Endothelial cell of umbilical vein (primary cell): ENCODE measurements around the gene OTOGL.

ENCODE experiments used
- EZH2 ChIP-seq: IDR thresholded peaks from 2 replicates; pipeline ENCODE4 v1.6.1; 2012; ENCODE audit warnings: borderline replicate concordance, low read depth, mild to moderate bottlenecking, moderate library complexity, low read length, inconsistent platforms; ENCODE audit not compliant: severe bottlenecking
- FOS ChIP-seq: IDR thresholded peaks from 2 replicates; pipeline ENCODE4 v1.6.1; 2011; ENCODE audit warnings: mild to moderate bottlenecking, low read length, moderate library complexity, borderline replicate concordance; ENCODE audit not compliant: insufficient read depth
- TF ChIP-seq, protein P1 (sequence below), 2 donors: IDR thresholded peaks; 1 replicate in 1 of 2; 2 replicates in 1 of 2; pipeline ENCODE4 v1.5.1; 2011; ENCODE audit warnings: low read length in 2 of 2, mild to moderate bottlenecking in 2 of 2, moderate library complexity in 2 of 2, control low read depth in 1 of 2, inconsistent platforms in 1 of 2, low read depth in 1 of 2; ENCODE audit not compliant: insufficient read depth in 1 of 2; ENCODE audit errors: extremely low read depth in 1 of 2

DNA sequence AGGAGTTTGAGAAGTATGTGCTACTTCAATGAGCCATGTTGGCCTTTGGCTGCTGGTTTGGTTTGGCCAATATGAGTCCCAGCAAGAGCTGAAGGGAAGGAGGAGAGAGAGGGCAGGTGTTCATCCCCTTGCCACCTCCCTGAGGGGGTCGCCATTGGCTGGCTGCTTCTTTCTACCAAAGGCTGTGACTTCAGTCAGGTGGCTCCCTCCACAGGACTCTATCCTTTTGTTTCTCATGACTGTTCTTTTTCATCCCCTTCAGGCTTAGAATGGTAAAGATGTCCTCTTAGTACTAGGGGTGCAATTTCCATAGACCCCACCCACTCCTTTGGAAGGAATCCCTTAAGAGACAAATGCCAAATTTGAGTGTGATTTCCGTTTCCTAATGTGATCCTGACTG, 31.2 kb upstream of the OTOGL start:
- TF ChIP-seq, protein P1, sequence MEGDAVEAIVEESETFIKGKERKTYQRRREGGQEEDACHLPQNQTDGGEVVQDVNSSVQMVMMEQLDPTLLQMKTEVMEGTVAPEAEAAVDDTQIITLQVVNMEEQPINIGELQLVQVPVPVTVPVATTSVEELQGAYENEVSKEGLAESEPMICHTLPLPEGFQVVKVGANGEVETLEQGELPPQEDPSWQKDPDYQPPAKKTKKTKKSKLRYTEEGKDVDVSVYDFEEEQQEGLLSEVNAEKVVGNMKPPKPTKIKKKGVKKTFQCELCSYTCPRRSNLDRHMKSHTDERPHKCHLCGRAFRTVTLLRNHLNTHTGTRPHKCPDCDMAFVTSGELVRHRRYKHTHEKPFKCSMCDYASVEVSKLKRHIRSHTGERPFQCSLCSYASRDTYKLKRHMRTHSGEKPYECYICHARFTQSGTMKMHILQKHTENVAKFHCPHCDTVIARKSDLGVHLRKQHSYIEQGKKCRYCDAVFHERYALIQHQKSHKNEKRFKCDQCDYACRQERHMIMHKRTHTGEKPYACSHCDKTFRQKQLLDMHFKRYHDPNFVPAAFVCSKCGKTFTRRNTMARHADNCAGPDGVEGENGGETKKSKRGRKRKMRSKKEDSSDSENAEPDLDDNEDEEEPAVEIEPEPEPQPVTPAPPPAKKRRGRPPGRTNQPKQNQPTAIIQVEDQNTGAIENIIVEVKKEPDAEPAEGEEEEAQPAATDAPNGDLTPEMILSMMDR (IDR thresholded peaks at IDR 0.05; ENCODE audit: extremely low read depth in 1 of 2, insufficient read depth in 1 of 2, low read depth in 1 of 2, low read length in 2 of 2) = no peak
- TF ChIP-seq FOS (no peak), EZH2 (no peak)
